Measurements from ENCODE around the gene CDKAL1.

CDKAL1 gene

GRCh38 chr6:21151530-21151929 lies 617.3 kb downstream of the CDKAL1 start:
- no peak overlapping the region for H3K4me2 ChIP-seq (ENCODE audit: low read length)
- H3K9ac ChIP-seq (ENCODE audit: low read depth, low read length): no peak overlapping the region
- no peaks in the 10 kb centered on the region for H3K4me1 ChIP-seq (ENCODE audit: control insufficient read depth, insufficient read depth, low read length)
- no peaks in the 10 kb centered on the region for H3K27me3 ChIP-seq (ENCODE audit: control insufficient read depth, insufficient read depth, low read length)
- H3K4me3 ChIP-seq (ENCODE audit: low read length): no peak overlapping the region
- H3K36me3 ChIP-seq (ENCODE audit: insufficient read depth, low read length): no peaks in the 10 kb centered on the region
- no peaks in the 10 kb centered on the region for H3K9me3 ChIP-seq (replicated peaks; ENCODE audit: low read length)

DNA sequence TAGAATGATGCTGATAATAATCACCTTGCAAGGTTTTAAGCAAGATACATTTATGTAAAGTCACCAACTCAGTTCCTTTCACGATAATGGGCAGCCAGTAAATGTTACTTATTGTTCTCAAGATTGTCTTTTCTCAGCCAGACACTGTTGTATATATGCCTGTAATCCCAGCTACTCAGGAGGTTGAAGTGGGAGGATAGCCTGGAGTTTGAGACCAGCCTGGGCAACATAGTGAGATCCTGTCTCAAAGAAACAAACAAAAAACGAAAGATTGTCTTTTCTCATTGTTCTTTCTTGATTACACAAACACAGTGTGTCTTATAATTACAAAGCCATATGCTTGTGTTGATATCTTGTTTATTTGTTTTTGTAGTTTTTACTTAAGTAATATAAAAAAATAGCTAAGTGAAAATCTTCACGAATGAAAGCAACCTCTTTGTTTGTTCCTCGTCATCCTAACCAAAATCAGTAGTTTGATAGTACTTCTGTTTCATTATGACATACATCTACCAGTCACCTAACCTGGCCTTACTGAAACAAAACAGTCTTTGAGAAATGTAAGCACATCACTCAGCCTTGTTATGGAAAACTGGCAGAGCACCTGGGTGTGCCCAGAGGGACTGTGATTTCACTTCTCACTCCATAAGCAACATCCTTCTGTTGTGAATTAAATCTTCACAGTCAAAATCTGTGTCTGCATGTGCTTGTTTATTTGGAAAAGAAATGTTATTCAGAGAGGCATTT lies 623.1 kb downstream of the CDKAL1 start:
- H3K9me3 ChIP-seq (replicated peaks; ENCODE audit: low read length): no peaks in the 10 kb centered on the region
- no peak overlapping the region for H3K4me3 ChIP-seq (ENCODE audit: low read length)
- no peak overlapping the region for H3K9ac ChIP-seq (ENCODE audit: low read depth, low read length)
- H3K4me2 ChIP-seq (ENCODE audit: low read length): no peak overlapping the region
- no peaks in the 10 kb centered on the region for H3K4me1 ChIP-seq (ENCODE audit: control insufficient read depth, insufficient read depth, low read length)
- no peaks in the 10 kb centered on the region for H3K36me3 ChIP-seq (ENCODE audit: insufficient read depth, low read length)
- H3K27me3 ChIP-seq (ENCODE audit: control insufficient read depth, insufficient read depth, low read length): no peaks in the 10 kb centered on the region

DNA sequence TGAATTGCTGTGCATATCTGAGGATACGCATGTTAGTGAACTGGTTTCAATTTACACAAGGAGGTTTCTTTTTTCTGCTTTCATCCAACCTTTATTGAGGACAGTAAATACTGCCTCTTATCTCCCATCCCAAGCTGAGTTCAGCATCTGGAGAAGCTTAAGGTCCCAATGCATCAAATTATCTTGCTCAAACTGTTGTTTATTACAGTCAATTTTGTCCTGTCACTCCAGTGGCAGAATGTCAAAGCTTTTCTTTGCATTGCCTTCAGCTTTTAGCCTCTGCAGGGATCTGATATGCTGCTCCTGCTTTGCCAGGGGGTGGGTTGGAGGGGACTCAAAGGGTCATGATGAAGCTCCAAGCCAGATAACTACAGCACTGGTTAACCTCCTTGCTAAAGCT lies 623.9 kb downstream of the CDKAL1 start:
- Histone ChIP-seq H3K4me2 (ENCODE audit: low read length) (no peak overlapping the region), H3K4me1 (ENCODE audit: control insufficient read depth, insufficient read depth, low read length) (no peaks in the 10 kb centered on the region), H3K9me3 (replicated peaks; ENCODE audit: low read length) (no peaks in the 10 kb centered on the region)

GRCh38 chr6:21158873-21159272 lies 624.6 kb downstream of the CDKAL1 start:
- no peaks in the 10 kb centered on the region for H3K9me3 ChIP-seq (replicated peaks; ENCODE audit: low read length)
- no peak overlapping the region for H3K9ac ChIP-seq (ENCODE audit: low read depth, low read length)
- H3K27me3 ChIP-seq (ENCODE audit: control insufficient read depth, insufficient read depth, low read length): no peaks in the 10 kb centered on the region
- H3K4me3 ChIP-seq (ENCODE audit: low read length): no peak overlapping the region
- H3K36me3 ChIP-seq (ENCODE audit: insufficient read depth, low read length): no peaks in the 10 kb centered on the region
- no peak overlapping the region for H3K4me2 ChIP-seq (ENCODE audit: low read length)
- no peaks in the 10 kb centered on the region for H3K4me1 ChIP-seq (ENCODE audit: control insufficient read depth, insufficient read depth, low read length)

More for the DNA sequence above, 623.9 kb downstream of the CDKAL1 start:
- H3K36me3 ChIP-seq (ENCODE audit: insufficient read depth, low read length): no peaks in the 10 kb centered on the region
- no peak overlapping the region for H3K9ac ChIP-seq (ENCODE audit: low read depth, low read length)
- no peak overlapping the region for H3K4me3 ChIP-seq (ENCODE audit: low read length)
- H3K27me3 ChIP-seq (ENCODE audit: control insufficient read depth, insufficient read depth, low read length): no peaks in the 10 kb centered on the region

GRCh38 chr6:21159465-21159864 lies 625.2 kb downstream of the CDKAL1 start:
- H3K4me1 ChIP-seq (ENCODE audit: control insufficient read depth, insufficient read depth, low read length): no peaks in the 10 kb centered on the region
- no peaks in the 10 kb centered on the region for H3K9me3 ChIP-seq (replicated peaks; ENCODE audit: low read length)
- H3K4me3 ChIP-seq (ENCODE audit: low read length): no peak overlapping the region
- H3K4me2 ChIP-seq (ENCODE audit: low read length): no peak overlapping the region
- no peaks in the 10 kb centered on the region for H3K36me3 ChIP-seq (ENCODE audit: insufficient read depth, low read length)
- no peaks in the 10 kb centered on the region for H3K27me3 ChIP-seq (ENCODE audit: control insufficient read depth, insufficient read depth, low read length)
- H3K9ac ChIP-seq (ENCODE audit: low read depth, low read length): no peak overlapping the region

DNA sequence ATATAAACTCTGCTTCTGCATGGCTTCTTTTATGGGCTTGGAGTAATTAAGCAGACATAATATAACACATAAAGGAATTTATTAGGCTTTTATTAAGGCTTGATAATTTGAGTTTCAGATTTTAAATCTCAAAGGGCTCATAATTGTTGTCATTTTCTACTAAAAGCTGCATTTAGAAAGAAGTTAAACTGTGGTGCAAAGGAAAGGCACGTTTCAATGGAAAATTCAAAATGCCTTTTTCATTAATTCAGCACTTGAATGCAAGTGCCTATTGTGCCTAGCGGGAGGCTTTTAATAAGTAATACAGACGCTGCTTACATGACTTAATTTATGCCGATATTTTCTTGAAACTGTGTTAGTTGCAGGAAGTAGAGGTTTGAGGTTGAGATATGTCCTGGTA lies 627.5 kb downstream of the CDKAL1 start:
- H3K36me3 ChIP-seq (ENCODE audit: insufficient read depth, low read length): no peaks in the 10 kb centered on the region

GRCh38 chr6:21163110-21163837 lies 629.0 kb downstream of the CDKAL1 start:
- Histone ChIP-seq H3K4me2 (ENCODE audit: low read length) (no peak overlapping the region), H3K27me3 (ENCODE audit: control insufficient read depth, insufficient read depth, low read length) (no peaks in the 10 kb centered on the region), H3K36me3 (ENCODE audit: insufficient read depth, low read length) (no peaks in the 10 kb centered on the region), H3K4me1 (ENCODE audit: control insufficient read depth, insufficient read depth, low read length) (no peaks in the 10 kb centered on the region), H3K4me3 (ENCODE audit: low read length) (no peak overlapping the region), H3K9ac (ENCODE audit: low read depth, low read length) (no peak overlapping the region), H3K9me3 (replicated peaks; ENCODE audit: low read length) (no peaks in the 10 kb centered on the region)

More for the DNA sequence above, 627.5 kb downstream of the CDKAL1 start:
- no peak overlapping the region for H3K4me2 ChIP-seq (ENCODE audit: low read length)
- no peaks in the 10 kb centered on the region for H3K4me1 ChIP-seq (ENCODE audit: control insufficient read depth, insufficient read depth, low read length)
- H3K9me3 ChIP-seq (replicated peaks; ENCODE audit: low read length): no peaks in the 10 kb centered on the region
- no peak overlapping the region for H3K9ac ChIP-seq (ENCODE audit: low read depth, low read length)
- no peaks in the 10 kb centered on the region for H3K27me3 ChIP-seq (ENCODE audit: control insufficient read depth, insufficient read depth, low read length)
- H3K4me3 ChIP-seq (ENCODE audit: low read length): no peak overlapping the region

GRCh38 chr6:21163838-21164180 lies 629.6 kb downstream of the CDKAL1 start:
- H3K36me3 ChIP-seq (ENCODE audit: insufficient read depth, low read length): no peaks in the 10 kb centered on the region
- no peaks in the 10 kb centered on the region for H3K9me3 ChIP-seq (replicated peaks; ENCODE audit: low read length)
- no peak overlapping the region for H3K4me2 ChIP-seq (ENCODE audit: low read length)
- no peak overlapping the region for H3K9ac ChIP-seq (ENCODE audit: low read depth, low read length)
- H3K27me3 ChIP-seq (ENCODE audit: control insufficient read depth, insufficient read depth, low read length): no peaks in the 10 kb centered on the region
- H3K4me1 ChIP-seq (ENCODE audit: control insufficient read depth, insufficient read depth, low read length): no peaks in the 10 kb centered on the region
- no peak overlapping the region for H3K4me3 ChIP-seq (ENCODE audit: low read length)

DNA sequence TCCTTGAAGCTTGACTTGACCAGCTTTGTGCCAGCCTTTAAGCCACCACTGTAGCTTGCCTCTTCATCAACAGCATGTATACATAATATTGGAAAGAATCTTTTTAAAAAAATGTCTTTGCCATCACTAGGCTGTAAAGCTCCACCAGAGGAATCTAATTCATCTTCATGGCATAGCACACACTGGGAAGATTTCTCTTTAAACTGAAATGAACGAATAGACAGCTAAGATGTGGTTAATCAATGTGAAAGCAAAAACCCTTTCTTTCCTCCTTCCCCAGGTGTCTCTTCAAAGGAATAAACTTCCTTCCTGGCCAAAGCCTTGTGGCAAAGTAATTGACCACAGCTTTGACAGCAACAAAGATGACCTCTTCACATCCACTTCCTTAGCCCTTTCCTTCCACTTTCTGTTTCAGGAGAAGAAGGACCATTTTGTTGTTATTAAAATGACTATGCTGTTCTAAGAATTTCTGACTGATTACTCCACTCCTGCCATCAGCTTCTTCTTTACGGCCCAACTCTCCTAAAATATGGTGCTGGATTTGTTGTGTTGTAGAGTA lies 630.6 kb downstream of the CDKAL1 start:
- Histone ChIP-seq H3K9ac (ENCODE audit: low read depth, low read length) (no peak overlapping the region), H3K4me3 (ENCODE audit: low read length) (no peak overlapping the region), H3K4me1 (ENCODE audit: control insufficient read depth, insufficient read depth, low read length) (no peaks in the 10 kb centered on the region), H3K36me3 (ENCODE audit: insufficient read depth, low read length) (no peaks in the 10 kb centered on the region), H3K9me3 (replicated peaks; ENCODE audit: low read length) (no peaks in the 10 kb centered on the region), H3K4me2 (ENCODE audit: low read length) (no peak overlapping the region), H3K27me3 (ENCODE audit: control insufficient read depth, insufficient read depth, low read length) (no peaks in the 10 kb centered on the region)

GRCh38 chr6:21166754-21167153 lies 632.5 kb downstream of the CDKAL1 start:
- peaks cover under 1% of the 10 kb centered on the region for H3K4me1 ChIP-seq (ENCODE audit: control insufficient read depth, insufficient read depth, low read length)
- H3K36me3 ChIP-seq (ENCODE audit: insufficient read depth, low read length): no peaks in the 10 kb centered on the region
- H3K9me3 ChIP-seq (replicated peaks; ENCODE audit: low read length): no peaks in the 10 kb centered on the region
- H3K9ac ChIP-seq (ENCODE audit: low read depth, low read length): no peak overlapping the region
- H3K4me3 ChIP-seq (ENCODE audit: low read length): no peak overlapping the region
- no peaks in the 10 kb centered on the region for H3K27me3 ChIP-seq (ENCODE audit: control insufficient read depth, insufficient read depth, low read length)
- no peak overlapping the region for H3K4me2 ChIP-seq (ENCODE audit: low read length)

- Histone ChIP-seq H3K36me3 (ENCODE audit: insufficient read depth, low read length) (no peaks in the 10 kb centered on the region), H3K27me3 (ENCODE audit: control insufficient read depth, insufficient read depth, low read length) (no peaks in the 10 kb centered on the region), H3K4me3 (ENCODE audit: low read length) (no peak overlapping the region), H3K4me2 (ENCODE audit: low read length) (no peak overlapping the region), H3K4me1 (ENCODE audit: control insufficient read depth, insufficient read depth, low read length) (peaks cover 5% of the 10 kb centered on the region), H3K9me3 (replicated peaks; ENCODE audit: low read length) (no peaks in the 10 kb centered on the region), H3K9ac (ENCODE audit: low read depth, low read length) (no peak overlapping the region)
These were observed 633.5 kb downstream of the CDKAL1 start for GRCh38 chr6:21167790-21168189.
